Measurements from ENCODE around the gene SFT2D3. TPM values are rescaled to one million over a fixed set of nuclear protein-coding genes. Genes with fewer than 3 reads are reported as not detected.
A peak's percentile ranks its signal among the peaks of the same experiment; 100 is the strongest.

SFT2D3 gene
- total and polyA plus RNA-seq, 2 donors (not counting 1 experiment from before 2014, with no cell fraction given), result 3.5 to 14.2 TPM

DNA sequence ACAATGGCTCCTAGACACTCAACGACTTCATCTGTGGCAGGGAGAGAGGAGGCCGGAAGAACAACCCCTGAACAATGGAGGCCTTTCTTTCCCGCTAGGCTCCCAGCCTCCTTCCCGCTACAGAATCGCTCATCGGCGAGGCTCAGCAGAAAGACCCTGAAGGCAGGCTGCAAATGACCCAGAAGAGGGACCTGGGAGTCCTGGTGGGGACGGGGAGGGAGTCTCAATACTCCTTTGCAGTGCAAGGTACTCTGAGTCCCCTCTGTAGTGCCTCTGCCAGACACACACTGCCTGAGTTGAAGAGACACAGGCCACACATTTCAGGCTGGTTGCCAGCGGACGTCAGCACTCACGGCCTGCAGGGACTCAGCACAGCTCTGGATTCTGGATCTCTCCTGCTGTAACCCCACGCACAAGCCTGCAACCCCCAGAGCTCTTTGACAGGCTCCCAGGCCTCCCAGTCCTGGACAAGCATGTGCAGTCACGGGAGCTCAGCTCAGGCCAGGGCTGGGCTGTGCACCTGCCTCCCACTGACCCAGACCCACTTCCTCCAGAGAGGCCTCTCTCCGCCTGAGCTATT is 49.2 kb upstream of the SFT2D3 start:
- peaks cover 58% of the 10 kb centered on the region for H3K4me1 Mint-ChIP-seq
- H3K9me3 Mint-ChIP-seq (ENCODE audit: insufficient read depth), result no peaks in the 10 kb centered on the region
- Histone ChIP-seq H3K79me2 (ENCODE audit: control insufficient read depth, insufficient read depth, low read length) (no peaks in the 10 kb centered on the region), H3K4me1 (ENCODE audit: control insufficient read depth in 2 of 2, insufficient read depth in 2 of 2, low read length in 2 of 2) (peaks cover 30 to 57% of the 10 kb centered on the region in 2 donors), H3K9ac (ENCODE audit: low read length) (no peak overlapping the region), H3K4me3 (ENCODE audit: control extremely low read depth in 1 of 5, extremely low read depth in 1 of 5, insufficient read depth in 1 of 5, low read depth in 2 of 5, low read length in 4 of 5) (no peak overlapping the region), H4K20me1 (ENCODE audit: control insufficient read depth, insufficient read depth, low read length, poor library complexity, severe bottlenecking) (no peaks in the 10 kb centered on the region), H3K4me2 (replicated peaks; ENCODE audit: low read depth, low read length, poor library complexity, severe bottlenecking) (peak overlapping the region; percentile 49), H3K36me3 (replicated peaks in 1 of 2; ENCODE audit: control extremely low read depth in 1 of 2, control insufficient read depth in 1 of 2, extremely low read depth in 1 of 2, insufficient read depth in 2 of 2, low read length in 1 of 2) (no peaks in the 10 kb centered on the region), H2AFZ (ENCODE audit: insufficient read depth, low read depth, low read length, poor library complexity, severe bottlenecking) (peak overlapping the region; percentile 50), H3K27ac (ENCODE audit: low read length in 2 of 2) (no peak overlapping the region), H3K9me3 (ENCODE audit: control extremely low read depth in 1 of 3, control insufficient read depth in 2 of 3, insufficient read depth in 1 of 3, low read length in 2 of 3) (peaks cover 0 to 8% (median 0%) of the 10 kb centered on the region in 3 donors), H3K27me3 (replicated peaks in 1 of 4; ENCODE audit: control extremely low read depth in 1 of 4, control insufficient read depth in 3 of 4, insufficient read depth in 4 of 4, low read length in 3 of 4) (no peaks in the 10 kb centered on the region)
- 83% methylated on average over 13 of the region's 14 CpGs for WGBS (ENCODE audit: insufficient coverage)
- peak overlapping the region; percentile 53 for H3K4me3 Mint-ChIP-seq
- H3K27ac Mint-ChIP-seq, result peak overlapping the region; percentile 61
- DNase-seq (no peak), ATAC-seq (ENCODE audit: low read depth) (peak; percentile 31)
- ChIA-PET CTCF (interaction anchor here (1.1 to 19.3 kb wide), 6 partner anchors 11 to 77 kb away, joined by 3 to 553 read pairs (median 4); no protein-coding TSS in a partner anchor), POLR2A (interaction anchor here (0.5 to 0.7 kb wide), 2 partner anchors 61 to 232 kb away, joined by 4 to 5 read pairs; no protein-coding TSS in a partner anchor)
- intact Hi-C loops (cut with micrococcal nuclease), result no loop called here
- no peak for TF ChIP-seq EZH2 (IDR thresholded peaks at IDR 0.05; ENCODE audit: borderline replicate concordance, insufficient read depth, low read depth, low read length, poor library complexity, severe bottlenecking)
- no peak for TF ChIP-seq CTCF (IDR thresholded peaks at IDR 0.05)
- no peaks in the 10 kb centered on the region for H3K27me3 Mint-ChIP-seq

DNA sequence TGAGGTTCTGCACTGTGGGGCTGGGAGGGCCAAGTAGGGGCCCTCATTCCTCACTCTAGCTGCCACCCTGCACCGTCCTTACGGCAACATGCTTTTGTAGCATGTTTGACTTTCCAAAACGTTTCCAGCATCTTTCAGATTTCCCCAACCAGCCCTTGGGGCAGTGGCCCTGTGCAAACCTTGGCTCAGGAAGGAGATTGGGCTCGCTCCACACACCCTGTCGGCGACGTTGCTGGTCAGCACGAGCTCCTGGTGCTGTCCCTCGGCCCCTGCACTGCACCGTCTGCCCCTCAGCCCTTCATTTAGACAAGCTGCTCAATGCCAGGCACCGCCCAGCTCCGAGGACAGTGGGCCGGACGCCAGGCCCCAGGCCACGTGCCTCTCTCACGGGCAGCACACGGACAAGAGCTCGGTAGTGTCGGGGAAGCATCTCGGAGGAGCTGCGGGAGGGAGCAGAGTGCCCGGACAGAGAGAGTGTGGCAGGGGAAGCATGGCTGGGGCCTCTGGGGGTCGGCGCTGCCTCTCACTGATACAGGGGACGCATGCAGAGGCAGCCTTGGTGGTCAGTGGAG is 48.4 kb upstream of the SFT2D3 start:
- Histone ChIP-seq H3K9ac (ENCODE audit: low read length) (no peak overlapping the region), H3K4me2 (replicated peaks; ENCODE audit: low read depth, low read length, poor library complexity, severe bottlenecking) (peak overlapping the region; percentile 49), H3K9me3 (ENCODE audit: control extremely low read depth in 1 of 3, control insufficient read depth in 2 of 3, insufficient read depth in 1 of 3, low read length in 2 of 3) (peaks cover 0 to 8% (median 0%) of the 10 kb centered on the region in 3 donors), H3K27me3 (replicated peaks in 1 of 4; ENCODE audit: control extremely low read depth in 1 of 4, control insufficient read depth in 3 of 4, insufficient read depth in 4 of 4, low read length in 3 of 4) (no peaks in the 10 kb centered on the region), H3K79me2 (ENCODE audit: control insufficient read depth, insufficient read depth, low read length) (no peaks in the 10 kb centered on the region), H3K27ac (ENCODE audit: low read length in 2 of 2) (no peak overlapping the region), H3K4me3 (ENCODE audit: control extremely low read depth in 1 of 5, extremely low read depth in 1 of 5, insufficient read depth in 1 of 5, low read depth in 2 of 5, low read length in 4 of 5) (no peak overlapping the region), H4K20me1 (ENCODE audit: control insufficient read depth, insufficient read depth, low read length, poor library complexity, severe bottlenecking) (no peaks in the 10 kb centered on the region), H3K4me1 (ENCODE audit: control insufficient read depth in 2 of 2, insufficient read depth in 2 of 2, low read length in 2 of 2) (peaks cover 30 to 54% of the 10 kb centered on the region in 2 donors), H2AFZ (ENCODE audit: insufficient read depth, low read depth, low read length, poor library complexity, severe bottlenecking) (no peak overlapping the region), H3K36me3 (replicated peaks in 1 of 2; ENCODE audit: control extremely low read depth in 1 of 2, control insufficient read depth in 1 of 2, extremely low read depth in 1 of 2, insufficient read depth in 2 of 2, low read length in 1 of 2) (no peaks in the 10 kb centered on the region)
- Mint-ChIP-seq H3K9me3 (ENCODE audit: insufficient read depth) (no peaks in the 10 kb centered on the region), H3K27ac (no peak overlapping the region), H3K27me3 (no peaks in the 10 kb centered on the region), H3K4me1 (peaks cover 50% of the 10 kb centered on the region), H3K4me3 (no peak overlapping the region)
- ATAC-seq (ENCODE audit: low read depth) (no peak), DNase-seq (no peak)
- no peak for TF ChIP-seq EZH2 (IDR thresholded peaks at IDR 0.05; ENCODE audit: borderline replicate concordance, insufficient read depth, low read depth, low read length, poor library complexity, severe bottlenecking)
- CTCF ChIA-PET, result interaction anchor here (1.1 to 19.3 kb wide), 6 partner anchors 11 to 77 kb away, joined by 3 to 553 read pairs (median 4); no protein-coding TSS in a partner anchor
- POLR2A ChIA-PET, result interaction anchor here (0.5 kb wide), 1 partner anchor 231 kb away, joined by 5 read pairs; no protein-coding TSS in a partner anchor
- intact Hi-C loops (cut with micrococcal nuclease), result no loop called here
- 86% methylated on average over 25 of the region's 25 CpGs for WGBS (ENCODE audit: insufficient coverage)
